HG03139 (cell line): ENCODE results near the gene CHMP4B.

Experiments used
- ATAC-seq: cut with Tn5 transposase; IDR thresholded peaks from one replicate; pipeline ENCODE4 v1.9.1; 2021; ENCODE audit not compliant: unreplicated experiment

CHMP4B gene

DNA sequence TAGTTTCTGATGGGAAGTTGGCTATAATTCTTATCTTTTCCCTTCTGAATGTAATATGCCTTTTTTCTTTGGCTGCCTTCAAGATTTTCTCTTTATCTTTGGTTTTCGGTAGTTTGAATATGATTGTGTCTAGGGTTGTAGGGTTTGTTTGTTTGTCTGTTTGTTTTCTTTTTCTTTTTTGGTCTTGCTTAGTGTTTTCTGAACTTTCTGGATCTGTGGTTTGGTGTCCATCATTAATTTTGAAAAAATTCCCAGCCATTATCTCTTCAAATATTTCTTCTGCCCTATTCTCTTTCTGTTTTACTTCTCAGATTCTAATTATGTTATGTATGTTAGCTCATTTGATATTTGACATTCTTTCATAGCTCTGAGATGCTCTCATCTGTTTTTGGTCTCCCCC is 79.4 kb downstream of the CHMP4B start:
- no peak for ATAC-seq

DNA sequence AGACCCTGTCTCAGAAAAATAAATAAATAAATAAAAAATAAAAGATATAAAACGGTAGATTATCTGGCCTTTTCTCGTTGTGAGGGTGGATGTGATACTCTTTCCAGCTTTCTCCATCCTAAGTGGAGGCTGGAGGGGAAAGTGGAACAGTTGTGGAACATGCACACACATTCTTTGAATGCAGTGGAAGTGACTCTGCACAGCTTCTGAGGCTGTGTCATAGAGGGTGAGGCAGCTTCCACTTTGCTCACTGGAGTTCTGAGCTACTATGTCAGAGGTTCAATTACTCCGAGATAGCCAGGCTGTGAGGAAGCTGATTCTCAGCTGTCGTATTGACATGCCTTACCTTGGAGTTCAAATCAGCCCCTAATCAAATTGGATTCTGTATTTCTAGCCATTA is 82.2 kb downstream of the CHMP4B start:
- no peak for ATAC-seq

DNA sequence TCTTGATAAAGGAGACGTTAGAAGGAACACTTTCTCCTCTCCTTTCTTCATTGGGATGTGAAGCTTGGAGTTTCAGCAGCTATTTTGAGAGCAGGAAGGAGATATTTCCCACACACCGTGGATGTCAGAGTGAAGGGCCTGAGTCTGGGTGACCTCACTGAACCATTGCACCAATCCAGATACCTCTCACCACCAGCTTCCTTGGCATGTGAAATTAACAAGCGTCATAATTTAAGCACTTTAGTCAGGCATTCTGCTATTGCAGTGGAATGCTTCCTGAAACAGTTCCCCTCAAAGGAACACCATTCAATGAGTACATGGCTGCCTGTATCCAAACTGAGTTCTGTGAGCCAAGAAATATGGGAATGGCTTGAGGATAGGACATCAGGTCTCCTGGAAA is 83.7 kb downstream of the CHMP4B start:
- ATAC-seq = no peak

DNA sequence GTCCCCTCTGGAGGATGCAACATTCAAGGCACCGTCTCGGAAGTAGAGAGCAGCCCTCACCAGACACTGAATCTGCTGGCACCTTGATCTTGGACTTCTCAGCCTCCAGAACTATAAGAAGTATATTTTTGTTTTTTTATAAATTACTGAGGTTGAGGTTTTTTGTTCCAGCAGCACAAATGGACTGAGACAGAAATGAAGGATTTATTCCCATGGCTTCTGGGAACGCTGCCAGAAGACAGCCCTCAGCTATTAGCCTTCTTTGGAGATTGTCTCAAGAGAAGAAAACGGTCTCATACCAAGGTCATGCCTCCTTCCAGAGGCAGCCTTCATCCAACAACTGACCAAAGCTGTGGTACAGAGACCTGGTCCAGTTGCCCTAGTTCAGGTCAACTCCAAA is 85.4 kb downstream of the CHMP4B start:
- ATAC-seq = no peak

DNA sequence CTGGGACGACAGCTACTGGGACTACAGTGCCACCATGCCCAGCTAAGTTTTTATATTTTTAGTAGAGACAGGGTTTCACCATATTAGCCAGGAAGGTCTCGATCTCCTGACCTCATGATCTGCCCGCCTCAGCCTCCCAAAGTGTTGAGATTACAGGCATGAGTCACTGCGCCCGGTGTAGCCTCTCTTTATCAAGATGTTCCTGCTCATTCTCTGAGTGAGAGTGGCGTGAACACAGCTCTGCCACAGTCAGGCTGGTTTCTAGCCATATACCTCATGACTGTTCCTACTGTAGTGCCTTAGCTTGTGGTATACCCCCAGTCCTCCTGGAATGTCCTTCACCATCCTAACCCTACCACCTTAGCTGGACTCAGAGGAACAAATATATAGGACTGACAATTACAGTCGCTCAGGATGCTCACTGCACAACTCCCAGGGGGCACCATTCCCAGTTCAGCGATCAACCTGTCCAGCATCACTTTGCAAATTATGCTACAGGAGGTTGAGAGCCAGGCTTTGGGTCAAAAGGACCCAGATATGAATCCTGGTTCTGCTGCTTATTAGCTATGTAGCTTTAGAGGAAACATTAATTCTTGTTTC is 86.3 kb downstream of the CHMP4B start:
- ATAC-seq = no peak

DNA sequence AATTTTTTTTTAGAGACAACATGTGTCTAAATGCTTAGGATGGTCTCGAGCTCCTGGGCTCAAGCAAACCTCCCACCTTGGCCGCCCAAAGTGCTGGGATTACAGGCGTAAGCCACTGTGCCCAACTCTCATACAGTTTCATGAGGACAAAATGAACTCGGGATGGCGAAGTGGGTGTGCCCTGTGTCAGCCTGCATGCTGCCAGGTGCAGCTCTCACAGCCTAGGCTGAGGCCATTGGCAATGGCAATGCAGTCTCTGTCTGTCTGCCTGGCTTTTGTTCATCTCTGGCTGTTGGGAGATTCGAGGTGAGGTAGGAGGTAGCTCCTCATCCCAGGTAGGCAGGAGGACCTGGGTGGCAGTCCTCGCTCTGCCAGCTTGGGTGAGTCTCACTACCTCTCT is 88.0 kb downstream of the CHMP4B start:
- ATAC-seq = no peak

DNA sequence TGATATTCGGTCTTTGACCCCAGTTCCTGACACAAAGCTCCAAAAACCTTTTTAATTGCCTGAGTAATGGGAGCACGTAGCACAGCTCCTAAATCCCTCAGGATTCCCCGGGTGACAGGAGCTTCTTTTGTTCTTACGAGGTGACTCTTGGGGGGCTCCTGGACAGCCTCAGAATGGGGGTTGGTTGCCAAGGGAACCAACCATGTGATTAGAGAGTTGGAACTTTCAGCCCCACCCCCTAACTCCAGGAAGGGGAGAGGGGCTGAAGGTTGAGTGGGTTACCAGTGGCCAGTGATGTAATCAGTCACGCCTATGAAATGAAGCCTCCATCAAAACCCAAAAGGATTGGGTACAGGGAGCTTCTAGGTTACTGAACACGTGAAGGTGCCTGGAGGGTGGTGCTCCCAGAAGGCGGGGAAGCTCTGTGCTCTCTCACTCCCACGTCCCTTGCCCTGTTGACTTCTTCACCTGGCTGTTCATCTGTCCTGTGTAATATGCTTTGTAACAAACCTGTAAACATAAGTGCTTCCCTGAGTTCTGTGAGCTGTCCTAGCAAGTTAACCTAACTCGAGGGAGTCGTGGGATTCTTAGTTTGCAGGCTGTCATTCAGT is 89.5 kb downstream of the CHMP4B start:
- ATAC-seq = no peak

DNA sequence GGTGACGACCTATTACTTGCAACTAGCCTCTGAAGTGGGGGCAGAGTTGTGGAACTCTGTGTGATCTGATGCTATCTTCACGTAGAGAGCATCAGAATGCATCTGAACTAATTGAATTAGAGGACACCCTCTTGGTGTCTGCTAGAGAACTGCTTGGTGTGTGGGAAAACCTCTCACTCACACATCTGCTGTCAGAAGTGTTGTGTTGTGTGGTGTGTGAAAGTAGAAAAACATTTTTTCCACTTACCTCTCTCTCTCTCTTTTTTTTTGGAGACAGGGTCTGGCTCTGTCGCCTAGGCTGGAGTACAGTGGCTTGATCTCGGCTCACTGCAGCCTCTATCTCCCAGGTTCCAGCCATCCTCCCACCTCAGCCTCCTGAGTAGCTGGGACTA is 90.0 kb downstream of the CHMP4B start:
- ATAC-seq = no peak

DNA sequence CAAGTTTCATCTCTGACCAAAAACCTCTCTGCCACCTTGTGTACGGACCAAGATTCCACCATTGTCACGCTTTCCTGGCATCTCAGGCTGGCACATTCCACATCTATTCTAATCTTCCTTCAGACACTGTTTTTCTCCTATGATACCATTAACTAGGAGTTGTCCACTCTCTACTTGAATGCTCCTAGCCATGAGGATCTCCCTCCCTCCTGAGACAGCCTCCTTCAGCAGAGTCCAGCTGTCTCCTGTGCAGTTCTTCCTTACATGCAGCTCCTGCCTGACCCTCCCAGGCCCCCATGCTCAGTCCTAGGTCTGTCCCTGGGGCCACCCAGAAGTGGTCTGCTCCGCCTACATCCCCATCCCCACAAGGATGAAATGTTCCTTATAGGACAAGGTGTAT is 90.9 kb downstream of the CHMP4B start:
- no peak for ATAC-seq
